GM23338 (cell line): ENCODE measurements around the gene PDE1C. TPM values are rescaled to one million over a fixed set of nuclear protein-coding genes. Genes with fewer than 3 reads are reported as not detected.

ENCODE experiments used
- ATAC-seq: fragments of 200-7000 bp; cut with Tn5 transposase; 3 replicates; pipeline ENCODE4 v1.9.1; 2020
- DNase-seq: peaks from one replicate; pipeline ENCODE4 v3.0.0-alpha.2; 2015; ENCODE audit warnings: low spot score
- H2AFZ ChIP-seq: fragments of 200-600 bp; sonication (generic); 2 replicates; pipeline ENCODE4 v1.8.0; 2016; ENCODE audit warnings: antibody characterized with exemption, mild to moderate bottlenecking, moderate library complexity
- H3F3A ChIP-seq: fragments of 200-600 bp; sonication (generic); replicated peaks from 2 replicates; pipeline ENCODE4 v1.8.0; 2017; ENCODE audit warnings: antibody characterized with exemption, mixed run types, low read depth
- H3K27ac ChIP-seq: fragments of 200-600 bp; sonication (generic); 2 replicates; pipeline ENCODE4 v1.6.1; 2016; ENCODE audit warnings: low read depth
- H3K27me3 ChIP-seq: fragments of 200-600 bp; sonication (generic); 2 replicates; pipeline ENCODE4 v1.8.0; 2016; ENCODE audit warnings: mild to moderate bottlenecking, mixed run types, moderate library complexity; ENCODE audit not compliant: insufficient read depth
- H3K36me3 ChIP-seq: fragments of 200-600 bp; sonication (generic); 2 replicates; pipeline ENCODE4 v1.8.0; 2016; ENCODE audit warnings: mild to moderate bottlenecking; ENCODE audit not compliant: insufficient read depth
- H3K4me1 ChIP-seq: fragments of 200-600 bp; sonication (generic); 2 replicates; pipeline ENCODE4 v1.8.0; 2016; ENCODE audit warnings: mild to moderate bottlenecking, moderate library complexity; ENCODE audit not compliant: insufficient read depth
- H3K4me2 ChIP-seq: fragments of 200-600 bp; sonication (generic); 2 replicates; pipeline ENCODE4 v1.7.1; 2017; ENCODE audit warnings: mixed run types
- H3K4me3 ChIP-seq: fragments of 200-600 bp; sonication (generic); 2 replicates; pipeline ENCODE4 v1.6.1; 2016; ENCODE audit warnings: mixed run types
- H3K79me2 ChIP-seq: fragments of 200-600 bp; sonication (generic); replicated peaks from 2 replicates; pipeline ENCODE4 v1.8.0; 2017; ENCODE audit warnings: mild to moderate bottlenecking; ENCODE audit not compliant: insufficient read depth
- H3K9me2 ChIP-seq: fragments of 200-600 bp; sonication (generic); 2 replicates; pipeline ENCODE4 v1.8.0; 2017; ENCODE audit not compliant: insufficient read depth
- H4K20me1 ChIP-seq: fragments of 200-600 bp; sonication (generic); replicated peaks from 2 replicates; pipeline ENCODE4 v1.8.0; 2017; ENCODE audit warnings: mild to moderate bottlenecking; ENCODE audit not compliant: insufficient read depth
- H3K27ac Mint-ChIP-seq: 2 replicates; pipeline ENCODE4 v1.8.0; 2020; ENCODE audit warnings: inconsistent platforms, mild to moderate bottlenecking, moderate library complexity, mixed read lengths
- H3K27me3 Mint-ChIP-seq: 3 replicates; pipeline ENCODE4 v1.8.0; 2022; ENCODE audit warnings: low read depth, mild to moderate bottlenecking, moderate library complexity, mixed read lengths, inconsistent platforms; ENCODE audit not compliant: insufficient read depth, poor library complexity
- H3K36me3 Mint-ChIP-seq: 3 replicates; pipeline ENCODE4 v1.8.0; 2021; ENCODE audit warnings: low read depth, mild to moderate bottlenecking, inconsistent platforms, moderate library complexity, mixed read lengths
- H3K4me1 Mint-ChIP-seq: 3 replicates; pipeline ENCODE4 v1.8.0; 2020; ENCODE audit warnings: mild to moderate bottlenecking, inconsistent platforms, mixed read lengths
- H3K4me3 Mint-ChIP-seq: 3 replicates; pipeline ENCODE4 v1.8.0; 2021; ENCODE audit warnings: moderate library complexity, mild to moderate bottlenecking, inconsistent platforms, mixed read lengths
- H3K9me3 Mint-ChIP-seq: 3 replicates; pipeline ENCODE4 v1.8.0; 2020; ENCODE audit warnings: moderate library complexity, mild to moderate bottlenecking, inconsistent platforms, mixed read lengths
- CREB1 ChIP-seq: fragments of 250-450 bp; sonication (Bioruptor Pico); IDR thresholded peaks from 2 replicates; pipeline ENCODE4 v1.5.0; 2020; ENCODE audit warnings: low read depth, mild to moderate bottlenecking, moderate library complexity
- JUNB ChIP-seq: IDR thresholded peaks from one replicate; pipeline ENCODE4 v1.6.1; 2016; ENCODE audit warnings: antibody characterized with exemption; ENCODE audit not compliant: unreplicated experiment
- NANOG ChIP-seq: IDR thresholded peaks from 2 replicates; pipeline ENCODE4 v1.6.1; 2016; ENCODE audit warnings: antibody characterized with exemption, borderline replicate concordance
- STAT1 ChIP-seq: IDR thresholded peaks from one replicate; pipeline ENCODE4 v1.6.1; 2016; ENCODE audit warnings: antibody characterized with exemption; ENCODE audit not compliant: unreplicated experiment
- ZNF114 ChIP-seq: fragments of 250-450 bp; sonication (Bioruptor Pico); IDR thresholded peaks from 2 replicates; pipeline ENCODE4 v1.5.0; 2020; ENCODE audit warnings: mild to moderate bottlenecking, moderate library complexity
- ZNF462 ChIP-seq: fragments of 250-450 bp; sonication (Bioruptor Pico); IDR thresholded peaks from 2 replicates; pipeline ENCODE4 v1.5.0; 2020; ENCODE audit warnings: mild to moderate bottlenecking, moderate library complexity
- polyA plus RNA-seq: library from polyadenylated mRNA; unstranded; fragments of >200 nt; fragmentation: Nextera tagmentation; extraction: Ambion mirVana; gene quantifications from 2 replicates; pipeline ENCODE4 v1.2.1, GENCODE V29; 2016
- total RNA-seq: library from RNA; depleted of rRNA; stranded (reverse); fragments of >200 nt; shearing (Covaris generic); gene quantifications from 2 replicates; pipeline ENCODE4 v1.2.3, GENCODE V29; 2014
- TF ChIP-seq, protein P1 (sequence below), 2 experiments: fragments of 200-600 bp in 1 of 2; sonication (generic) in 1 of 2; conservative IDR thresholded peaks; 2 replicates each; pipeline versions ENCODE4 v1.5.1 to v1.6.1; 2016 to 2017; ENCODE audit warnings: antibody characterized with exemption in 2 of 2, low read depth in 2 of 2, mild to moderate bottlenecking in 2 of 2, moderate library complexity in 1 of 2

The PDE1C gene
- total and polyA plus RNA-seq, 2 experiments from 2014 or later, result 0.28 TPM; not detected in 1

DNA sequence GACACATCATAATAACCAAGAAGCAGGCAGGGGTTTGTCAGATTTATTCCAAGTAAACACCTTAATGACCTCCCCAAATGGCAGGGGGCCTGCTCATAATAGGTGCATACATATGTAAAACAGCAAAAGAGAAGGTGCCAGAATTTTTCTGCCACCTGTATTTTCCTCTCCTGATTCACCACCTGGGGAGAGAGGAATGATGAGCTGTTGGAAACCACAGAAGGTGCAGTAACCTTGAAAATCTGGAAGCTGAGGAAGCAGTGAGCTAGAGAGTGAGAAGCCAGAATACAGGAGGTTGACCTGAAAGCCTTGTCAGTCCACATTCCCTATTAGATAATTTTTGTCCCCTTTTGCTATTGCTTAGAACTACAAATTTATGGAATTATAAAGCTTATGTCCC lies 46.2 kb upstream of the PDE1C start (continued):
- TF ChIP-seq ZNF462 (CRISPR knock-in tag), result no peak
- TF ChIP-seq NANOG, result no peak
- TF ChIP-seq JUNB, result no peak
- TF ChIP-seq STAT1, result no peak

DNA sequence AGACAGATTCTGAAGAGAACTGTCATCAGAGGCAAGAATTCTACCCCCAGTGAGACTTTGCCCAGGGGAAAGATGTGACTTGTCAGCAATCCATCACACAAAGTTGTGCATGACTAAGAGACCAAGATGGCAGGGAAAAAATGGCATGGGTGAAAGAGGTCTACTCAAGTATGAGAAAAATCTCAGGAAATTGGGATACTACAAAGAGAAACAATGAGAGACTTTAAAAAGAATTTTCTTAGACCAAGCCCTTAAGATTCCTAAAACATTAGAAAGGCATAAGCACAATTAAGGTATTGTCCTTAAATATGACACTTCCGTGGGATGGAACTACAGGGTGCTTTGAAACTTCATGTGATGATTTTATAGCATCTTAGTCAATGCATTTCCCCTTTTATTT lies 45.6 kb upstream of the PDE1C start:
- no peaks in the 10 kb centered on the region for H3K79me2 ChIP-seq
- no peaks in the 10 kb centered on the region for H3K36me3 ChIP-seq
- no peak overlapping the region for H3K4me3 Mint-ChIP-seq
- H3K4me2 ChIP-seq, result 0 out of 2 replicates have a peak overlapping the region, but pooled peaks have one; percentile 25
- H3K27me3 Mint-ChIP-seq, result peaks cover 5% of the 10 kb centered on the region
- H3K27ac ChIP-seq, result no peak overlapping the region
- no peak for DNase-seq
- H3K36me3 Mint-ChIP-seq, result no peaks in the 10 kb centered on the region; the same call in 2 of the 3 replicates
- ATAC-seq, result no peak
- H2AFZ ChIP-seq, result no peak overlapping the region
- peaks cover 7% of the 10 kb centered on the region for H3K4me1 ChIP-seq
- H3F3A ChIP-seq, result no peaks in the 10 kb centered on the region
- H4K20me1 ChIP-seq, result no peaks in the 10 kb centered on the region
- H3K27me3 ChIP-seq, result no peaks in the 10 kb centered on the region
- no peak overlapping the region for H3K4me3 ChIP-seq
- peaks cover 20% of the 10 kb centered on the region for H3K4me1 Mint-ChIP-seq
- peaks cover 15% of the 10 kb centered on the region for H3K9me3 Mint-ChIP-seq
- H3K27ac Mint-ChIP-seq, result no peak overlapping the region
- TF ChIP-seq, protein P1, sequence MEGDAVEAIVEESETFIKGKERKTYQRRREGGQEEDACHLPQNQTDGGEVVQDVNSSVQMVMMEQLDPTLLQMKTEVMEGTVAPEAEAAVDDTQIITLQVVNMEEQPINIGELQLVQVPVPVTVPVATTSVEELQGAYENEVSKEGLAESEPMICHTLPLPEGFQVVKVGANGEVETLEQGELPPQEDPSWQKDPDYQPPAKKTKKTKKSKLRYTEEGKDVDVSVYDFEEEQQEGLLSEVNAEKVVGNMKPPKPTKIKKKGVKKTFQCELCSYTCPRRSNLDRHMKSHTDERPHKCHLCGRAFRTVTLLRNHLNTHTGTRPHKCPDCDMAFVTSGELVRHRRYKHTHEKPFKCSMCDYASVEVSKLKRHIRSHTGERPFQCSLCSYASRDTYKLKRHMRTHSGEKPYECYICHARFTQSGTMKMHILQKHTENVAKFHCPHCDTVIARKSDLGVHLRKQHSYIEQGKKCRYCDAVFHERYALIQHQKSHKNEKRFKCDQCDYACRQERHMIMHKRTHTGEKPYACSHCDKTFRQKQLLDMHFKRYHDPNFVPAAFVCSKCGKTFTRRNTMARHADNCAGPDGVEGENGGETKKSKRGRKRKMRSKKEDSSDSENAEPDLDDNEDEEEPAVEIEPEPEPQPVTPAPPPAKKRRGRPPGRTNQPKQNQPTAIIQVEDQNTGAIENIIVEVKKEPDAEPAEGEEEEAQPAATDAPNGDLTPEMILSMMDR (conservative IDR thresholded peaks at IDR 0.05; ENCODE audit: low read depth in 2 of 2), result no peak
- TF ChIP-seq CREB1, result no peak
- TF ChIP-seq ZNF114 (CRISPR knock-in tag), result no peak
- no peak for TF ChIP-seq JUNB
- H3K9me2 ChIP-seq, result 0 out of 2 replicates have a peak, but pooled peaks cover 5% of the 10 kb centered on the region
